Measurements from ENCODE around the gene FOSL1.

The FOSL1 gene

GRCh38 chr11:65907878-65908277, 7.7 kb upstream of the FOSL1 start:
- TF ChIP-seq CTCF (IDR thresholded peaks at IDR 0.05; ENCODE audit: low read depth, low read length, missing control alignments) = no peak
- no peak overlapping the region for H3K4me3 ChIP-seq (ENCODE audit: low read depth, low read length)
- no peak for DNase-seq (ENCODE audit: low read depth)

- TF ChIP-seq CTCF (IDR thresholded peaks at IDR 0.05; ENCODE audit: low read depth, low read length, missing control alignments) = no peak
- no peak overlapping the region for H3K4me3 ChIP-seq (ENCODE audit: low read depth, low read length)
- no peak for DNase-seq (ENCODE audit: low read depth)
These were observed 6.4 kb upstream of the FOSL1 start for GRCh38 chr11:65906602-65907001.

DNA sequence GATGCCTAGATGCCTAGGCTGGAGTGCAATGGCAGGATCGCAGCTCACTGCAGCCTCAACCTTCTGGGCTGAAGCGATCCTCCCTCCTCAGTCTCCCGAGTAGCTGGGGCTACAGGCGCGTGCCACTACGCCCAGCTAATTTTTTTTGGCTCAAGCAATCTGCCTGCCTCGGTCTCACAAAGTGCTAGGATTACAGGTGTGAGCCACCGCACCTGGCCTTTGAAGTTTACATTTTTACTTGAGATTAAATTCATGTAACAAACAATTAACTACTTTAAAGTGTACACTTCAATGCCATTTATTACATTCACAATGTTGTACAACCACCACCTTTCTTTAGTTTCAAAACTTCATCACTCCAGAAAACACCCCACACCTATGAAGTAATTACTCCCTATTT, 3.5 kb upstream of the FOSL1 start:
- no peak overlapping the region for H3K4me3 ChIP-seq (ENCODE audit: low read depth, low read length)

GRCh38 chr11:65903068-65903481, 2.9 kb upstream of the FOSL1 start:
- no peak for DNase-seq (ENCODE audit: low read depth)
- no peak for TF ChIP-seq CTCF (IDR thresholded peaks at IDR 0.05; ENCODE audit: low read depth, low read length, missing control alignments)
- no peak overlapping the region for H3K4me3 ChIP-seq (ENCODE audit: low read depth, low read length)

More for the DNA sequence above, 3.5 kb upstream of the FOSL1 start:
- TF ChIP-seq CTCF (IDR thresholded peaks at IDR 0.05; ENCODE audit: low read depth, low read length, missing control alignments) = no peak
- DNase-seq (ENCODE audit: low read depth) = no peak

- TF ChIP-seq CTCF (IDR thresholded peaks at IDR 0.05; ENCODE audit: low read depth, low read length, missing control alignments) = no peak
- no peak for DNase-seq (ENCODE audit: low read depth)
- no peak overlapping the region; the same call in 1 of the 2 replicates for H3K4me3 ChIP-seq (ENCODE audit: low read depth, low read length)
These were observed 652 bp upstream of the FOSL1 start for GRCh38 chr11:65900899-65901180.

GRCh38 chr11:65899356-65900124, 648 bp downstream of the FOSL1 start:
- no peak for DNase-seq (ENCODE audit: low read depth)
- no peak for TF ChIP-seq CTCF (IDR thresholded peaks at IDR 0.05; ENCODE audit: low read depth, low read length, missing control alignments)
- peak overlapping the region; percentile 56 for H3K4me3 ChIP-seq (ENCODE audit: low read depth, low read length)
